ENCODE data around the gene ARPIN.
"Not testable (repeated sequence)": the region's sequence is repeated elsewhere in the genome, so short reads cannot be mapped to it uniquely, and the experiment has no call there.

ARPIN gene

DNA sequence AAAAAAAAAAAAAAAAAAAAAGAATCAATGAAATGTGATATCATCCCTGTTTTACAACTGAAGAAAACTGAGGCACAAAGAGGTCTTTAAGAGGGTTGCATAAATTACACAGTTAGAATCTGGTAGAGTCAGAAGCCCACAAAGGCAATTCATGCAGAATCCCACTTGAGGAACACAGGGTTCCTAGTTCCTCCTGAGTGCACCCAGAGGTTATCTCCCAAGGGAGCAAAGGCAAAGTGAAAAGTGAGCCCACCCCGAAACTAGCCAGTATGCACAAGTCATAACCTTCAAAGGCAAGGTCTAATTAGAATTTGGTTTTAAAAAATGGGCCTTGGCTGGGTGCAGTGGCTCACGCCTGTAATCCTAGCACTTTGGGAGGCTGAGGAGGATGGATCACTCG lies 56.8 kb downstream of the ARPIN start:
- TF ChIP-seq CTCF (IDR thresholded peaks at IDR 0.05; ENCODE audit: low read depth, low read length, missing control alignments), result no peak
- no peak overlapping the region for H3K4me3 ChIP-seq (ENCODE audit: low read depth, low read length)
- DNase-seq (ENCODE audit: low read depth), result no peak

DNA sequence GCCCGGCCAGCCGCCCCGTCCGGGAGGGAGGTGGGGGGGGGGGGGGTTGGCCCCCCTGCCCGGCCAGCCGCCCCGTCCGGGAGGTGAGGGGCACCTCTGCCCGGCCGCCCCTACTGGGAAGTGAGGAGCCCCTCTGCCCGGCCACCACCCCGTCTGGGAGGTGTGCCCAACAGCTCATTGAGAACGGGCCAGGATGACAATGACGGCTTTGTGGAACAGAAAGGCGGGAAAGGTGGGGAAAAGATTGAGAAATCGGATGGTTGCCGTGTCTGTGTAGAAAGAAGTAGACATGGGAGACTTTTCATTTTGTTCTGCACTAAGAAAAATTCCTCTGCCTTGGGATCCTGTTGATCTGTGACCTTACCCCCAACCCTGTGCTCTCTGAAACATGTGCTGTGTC lies 57.9 kb downstream of the ARPIN start:
- H3K4me3 ChIP-seq (ENCODE audit: low read depth, low read length); DNase-seq (ENCODE audit: low read depth): not testable (repeated sequence)

DNA sequence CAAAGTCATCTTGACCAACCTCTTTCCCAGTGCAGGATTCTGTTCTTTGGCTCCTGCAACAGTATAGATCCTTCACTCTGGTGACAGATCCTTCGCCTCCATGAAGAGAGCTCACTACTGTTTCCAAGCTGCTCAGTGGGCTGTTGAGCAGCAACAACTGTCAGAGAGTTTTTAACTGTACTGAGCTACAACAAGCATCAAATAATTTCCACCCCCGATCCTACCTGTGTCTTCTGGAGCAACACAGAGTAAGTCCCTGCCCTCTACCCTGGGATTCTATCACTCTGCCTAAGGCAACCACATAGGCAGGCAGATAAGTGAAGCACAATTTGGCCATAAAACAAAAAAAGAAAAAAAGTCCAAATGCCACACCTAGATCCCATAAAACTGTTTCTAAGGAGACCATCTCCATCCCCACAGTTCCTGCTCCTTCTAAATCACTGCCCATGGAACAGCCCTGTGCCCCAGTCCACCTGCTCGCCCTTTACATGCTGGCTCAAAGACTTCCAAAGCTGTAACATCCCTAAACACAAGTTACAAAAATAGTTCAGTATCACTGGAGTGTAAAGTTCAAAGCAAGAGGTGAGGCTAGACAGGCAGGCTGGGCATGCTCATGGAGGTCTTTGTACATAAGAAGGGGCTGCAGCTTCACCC lies 60.3 kb downstream of the ARPIN start:
- no peak for DNase-seq (ENCODE audit: low read depth)
- TF ChIP-seq CTCF (IDR thresholded peaks at IDR 0.05; ENCODE audit: low read depth, low read length, missing control alignments), result no peak
- no peak overlapping the region for H3K4me3 ChIP-seq (ENCODE audit: low read depth, low read length)

- TF ChIP-seq CTCF (IDR thresholded peaks at IDR 0.05; ENCODE audit: low read depth, low read length, missing control alignments), result no peak
- no peak for DNase-seq (ENCODE audit: low read depth)
- no peak overlapping the region for H3K4me3 ChIP-seq (ENCODE audit: low read depth, low read length)
These were observed 60.9 kb downstream of the ARPIN start for GRCh38 chr15:89851673-89852341.

DNA sequence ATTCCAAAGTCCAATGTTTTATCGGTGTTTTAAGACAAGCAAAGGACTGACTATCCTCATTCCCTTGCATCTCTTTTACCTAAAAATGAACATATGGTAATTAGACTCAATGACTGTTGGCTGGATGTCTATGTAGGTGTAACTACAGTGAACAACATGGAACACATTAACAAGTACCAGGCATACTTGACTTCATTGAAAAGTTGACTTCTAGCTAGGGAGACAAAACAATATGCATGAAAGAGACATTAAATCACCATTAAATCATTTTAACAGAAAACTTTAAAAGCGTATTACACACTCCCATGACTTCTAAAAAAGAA lies 63.8 kb downstream of the ARPIN start:
- TF ChIP-seq CTCF (IDR thresholded peaks at IDR 0.05; ENCODE audit: low read depth, low read length, missing control alignments), result no peak
- no peak overlapping the region for H3K4me3 ChIP-seq (ENCODE audit: low read depth, low read length)
- DNase-seq (ENCODE audit: low read depth), result no peak

GRCh38 chr15:89847101-89847500 lies 65.7 kb downstream of the ARPIN start:
- no peak overlapping the region for H3K4me3 ChIP-seq (ENCODE audit: low read depth, low read length)
- no peak for TF ChIP-seq CTCF (IDR thresholded peaks at IDR 0.05; ENCODE audit: low read depth, low read length, missing control alignments)
- DNase-seq (ENCODE audit: low read depth), result no peak

DNA sequence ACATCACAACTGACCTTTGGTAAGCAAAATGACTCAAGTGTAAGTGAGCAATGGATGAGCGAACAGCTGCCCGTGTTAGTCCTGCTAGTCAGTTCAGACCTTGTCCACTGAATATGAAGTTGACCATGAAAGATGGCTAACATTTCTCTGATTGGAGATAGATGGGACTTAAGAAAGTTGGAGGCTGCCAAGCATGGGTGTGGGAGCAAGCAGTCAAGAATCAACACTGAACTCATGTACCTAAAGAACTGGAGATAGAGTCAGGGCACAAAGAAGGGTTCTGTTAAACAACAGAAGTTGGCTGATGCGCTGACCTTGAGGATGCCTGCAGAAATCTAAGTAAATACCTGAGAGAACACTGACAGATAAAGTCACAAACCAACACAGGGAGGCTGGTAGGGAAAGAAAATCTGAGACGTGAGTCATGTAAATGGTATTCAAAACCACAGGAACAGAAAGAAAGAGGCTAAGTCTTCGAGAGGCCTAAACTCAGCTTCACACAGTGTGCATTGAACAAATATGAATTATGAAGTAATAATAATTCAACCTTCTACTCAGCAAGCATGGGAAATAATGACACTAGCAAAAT lies 67.4 kb downstream of the ARPIN start:
- peak; percentile 21 for DNase-seq (ENCODE audit: low read depth)
- H3K4me3 ChIP-seq (ENCODE audit: low read depth, low read length), result no peak overlapping the region
- TF ChIP-seq CTCF (IDR thresholded peaks at IDR 0.05; ENCODE audit: low read depth, low read length, missing control alignments), result no peak
